Fibroblast of pulmonary artery (primary cell): ENCODE results near the gene ITPRIP.

Experiments used
- DNase-seq: peaks from one replicate; pipeline ENCODE4 v3.0.0-alpha.2; 2010; ENCODE audit warnings: low read depth
- H3K4me3 ChIP-seq: replicated peaks from 2 replicates; pipeline ENCODE4 v1.5.1; 2011; ENCODE audit warnings: low read depth, mild to moderate bottlenecking, control low read depth, low read length, moderate library complexity
- TF ChIP-seq, protein P1 (sequence below): IDR thresholded peaks from 2 replicates; pipeline ENCODE4 v1.5.1; 2011; ENCODE audit warnings: mild to moderate bottlenecking, control low read depth, low read length, inconsistent platforms; ENCODE audit errors: missing control alignments

ITPRIP gene

DNA sequence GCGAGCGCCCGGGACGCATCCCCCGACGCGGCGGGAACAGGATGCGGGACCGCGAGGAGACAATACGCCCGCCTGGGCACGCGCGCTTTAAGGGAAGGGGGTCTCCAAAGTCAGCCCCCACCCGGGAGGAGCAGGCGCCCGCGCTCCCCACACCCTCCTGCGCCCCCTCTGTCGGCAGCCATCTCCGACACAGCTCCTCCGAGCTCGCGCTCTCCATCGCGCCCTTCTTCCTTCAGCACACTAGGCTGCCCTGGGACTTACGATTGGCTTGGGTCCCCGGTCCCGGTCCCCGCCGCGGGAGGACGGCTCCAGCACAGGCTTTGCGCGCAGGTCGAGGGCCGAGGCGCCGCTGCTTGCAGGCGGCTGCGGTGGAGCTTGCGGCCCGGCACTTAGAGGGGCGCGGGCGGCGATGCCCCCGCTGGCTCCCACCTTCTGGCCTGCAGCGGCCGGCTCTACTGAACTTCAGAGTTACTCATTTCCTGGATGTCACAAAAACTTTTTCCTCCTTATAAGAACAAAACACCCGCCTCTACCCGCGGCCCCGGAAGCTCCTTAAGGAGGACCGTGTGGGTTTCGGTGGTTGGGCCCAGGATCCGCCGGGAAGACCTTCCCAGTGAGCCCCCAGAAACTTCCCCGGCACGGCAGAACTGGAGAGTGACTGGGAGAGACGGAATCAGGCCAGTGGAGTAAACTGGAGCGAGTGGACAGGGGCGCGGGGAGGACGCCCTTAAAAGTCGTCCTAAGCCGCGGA is at the start of gene ITPRIP:
ITPRIP (minus strand) TSS at position 481 of the 751 bp plus-strand sequence. CDS start 22,414 bp downstream, outside the sequence.
- TF ChIP-seq, protein P1, sequence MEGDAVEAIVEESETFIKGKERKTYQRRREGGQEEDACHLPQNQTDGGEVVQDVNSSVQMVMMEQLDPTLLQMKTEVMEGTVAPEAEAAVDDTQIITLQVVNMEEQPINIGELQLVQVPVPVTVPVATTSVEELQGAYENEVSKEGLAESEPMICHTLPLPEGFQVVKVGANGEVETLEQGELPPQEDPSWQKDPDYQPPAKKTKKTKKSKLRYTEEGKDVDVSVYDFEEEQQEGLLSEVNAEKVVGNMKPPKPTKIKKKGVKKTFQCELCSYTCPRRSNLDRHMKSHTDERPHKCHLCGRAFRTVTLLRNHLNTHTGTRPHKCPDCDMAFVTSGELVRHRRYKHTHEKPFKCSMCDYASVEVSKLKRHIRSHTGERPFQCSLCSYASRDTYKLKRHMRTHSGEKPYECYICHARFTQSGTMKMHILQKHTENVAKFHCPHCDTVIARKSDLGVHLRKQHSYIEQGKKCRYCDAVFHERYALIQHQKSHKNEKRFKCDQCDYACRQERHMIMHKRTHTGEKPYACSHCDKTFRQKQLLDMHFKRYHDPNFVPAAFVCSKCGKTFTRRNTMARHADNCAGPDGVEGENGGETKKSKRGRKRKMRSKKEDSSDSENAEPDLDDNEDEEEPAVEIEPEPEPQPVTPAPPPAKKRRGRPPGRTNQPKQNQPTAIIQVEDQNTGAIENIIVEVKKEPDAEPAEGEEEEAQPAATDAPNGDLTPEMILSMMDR = peak; percentile 1
- DNase-seq = peak; percentile 93
- peak within 1 kb of the TSS; percentile 93 for H3K4me3 ChIP-seq

GRCh38 chr10:104387130-104387888 is 49.0 kb upstream of the ITPRIP start:
- no peak overlapping the region for H3K4me3 ChIP-seq
- no peak for DNase-seq
- TF ChIP-seq, protein P1 = no peak

DNA sequence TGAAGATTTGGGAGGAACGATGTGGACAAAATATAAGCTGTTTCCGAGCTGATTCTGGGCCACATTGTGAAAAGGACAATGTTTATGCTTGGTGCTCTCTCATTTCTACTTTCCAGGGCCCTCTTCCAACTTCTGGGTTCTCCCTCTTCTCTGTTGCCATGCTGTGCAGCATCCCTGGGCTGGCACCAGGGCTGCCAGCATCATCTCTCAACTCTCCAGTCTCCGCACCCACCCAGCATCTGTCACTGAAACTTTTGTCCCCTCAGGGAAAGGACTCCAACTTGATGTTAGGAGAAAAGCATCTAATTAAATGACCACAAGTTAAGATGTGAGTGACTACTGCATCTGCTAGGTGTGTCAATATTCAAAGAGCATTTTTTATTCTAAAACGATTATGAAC is 42.1 kb upstream of the ITPRIP start:
- no peak for DNase-seq
- TF ChIP-seq, protein P1 = no peak
- no peak overlapping the region for H3K4me3 ChIP-seq

GRCh38 chr10:104376784-104377300 is 38.6 kb upstream of the ITPRIP start:
- DNase-seq = no peak
- H3K4me3 ChIP-seq = no peak overlapping the region
- TF ChIP-seq, protein P1 = no peak

GRCh38 chr10:104374591-104374990 is 36.3 kb upstream of the ITPRIP start:
- no peak overlapping the region for H3K4me3 ChIP-seq
- no peak for DNase-seq
- TF ChIP-seq, protein P1 = no peak

- H3K4me3 ChIP-seq = no peak overlapping the region
- TF ChIP-seq, protein P1 = no peak
- DNase-seq = no peak
Observed at GRCh38 chr10:104371753-104372152, 33.5 kb upstream of the ITPRIP start.
